GM12873 (cell line): Measurements from ENCODE around the gene SRR.

Experiments used
- CTCF ChIP-seq: IDR thresholded peaks from 2 replicates; pipeline ENCODE4 v1.5.1; 2012; ENCODE audit warnings: low read depth, mild to moderate bottlenecking, moderate library complexity, low read length, control low read depth; ENCODE audit not compliant: insufficient read depth; ENCODE audit errors: missing control alignments

The SRR gene

DNA sequence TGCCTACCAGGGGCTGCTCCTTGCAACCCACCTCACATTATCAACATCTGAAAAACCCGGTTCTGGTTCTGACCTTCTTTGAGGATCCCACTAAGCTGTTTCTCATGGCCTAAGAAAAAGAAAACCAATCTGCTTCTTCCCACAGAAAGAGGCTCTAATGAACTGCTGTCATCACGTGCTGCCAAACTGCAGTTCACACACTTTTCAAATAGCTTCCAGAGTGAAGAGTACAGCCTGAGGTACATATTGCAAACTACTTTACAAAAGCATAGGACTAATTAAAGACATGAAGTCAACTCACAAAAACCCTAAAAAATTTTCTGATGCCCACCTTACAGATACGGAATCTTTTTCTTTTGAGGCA, 36.9 kb upstream of the SRR start:
- TF ChIP-seq CTCF = no peak

DNA sequence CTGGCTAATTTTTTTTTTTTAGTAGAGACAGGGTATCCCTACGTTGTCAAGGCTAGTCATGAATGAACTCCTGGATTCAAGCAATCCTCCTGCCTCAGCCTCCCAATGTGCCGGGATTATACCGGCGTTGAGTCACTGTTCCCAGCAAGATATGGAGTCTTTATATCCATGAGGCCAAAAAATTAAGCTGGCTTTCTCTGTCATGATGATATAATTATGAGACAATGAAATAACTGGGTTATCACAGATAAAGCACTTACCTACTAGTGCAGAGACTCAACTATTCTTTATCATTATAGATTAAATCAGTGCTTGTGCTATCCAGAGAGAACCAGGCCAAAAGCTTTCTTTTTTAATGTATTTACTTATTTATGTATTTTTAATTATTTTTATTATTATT, 36.4 kb upstream of the SRR start:
- TF ChIP-seq CTCF = no peak

DNA sequence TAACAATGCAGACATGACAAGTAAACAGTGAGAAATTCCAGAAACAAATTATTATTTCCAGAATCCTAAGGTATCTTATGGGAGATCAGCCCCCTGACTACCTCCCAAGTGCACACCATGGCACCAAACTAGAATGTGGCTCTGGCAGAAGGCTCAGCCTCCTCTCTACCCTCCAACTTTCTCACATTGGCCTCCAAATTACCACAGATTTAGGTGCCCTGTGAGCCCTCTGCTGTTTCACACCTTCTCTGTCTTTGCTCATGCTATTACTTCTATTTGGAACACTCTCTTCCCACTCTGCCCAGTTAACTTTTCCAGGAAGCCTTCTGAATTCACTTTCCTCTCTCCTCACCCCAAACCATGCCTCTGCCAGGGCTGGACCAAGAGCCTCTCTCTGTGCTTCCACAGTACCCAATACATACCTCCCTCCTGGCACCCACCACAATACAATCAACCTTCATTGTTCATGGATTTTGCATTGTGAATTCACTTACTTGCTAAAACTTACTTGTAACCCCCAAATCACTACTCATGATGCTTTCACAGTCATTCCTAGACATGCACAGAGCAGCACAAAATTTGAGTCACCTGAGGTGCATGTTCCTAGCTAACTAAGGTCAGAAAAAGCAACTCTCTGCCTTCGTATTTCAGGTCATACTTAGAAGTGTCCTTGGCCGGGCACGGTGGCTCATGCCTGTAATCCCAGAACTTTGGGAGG, 31.6 kb upstream of the SRR start:
- TF ChIP-seq CTCF = no peak

- TF ChIP-seq CTCF = no peak
These were observed 29.3 kb upstream of the SRR start for GRCh38 chr17:2274414-2274813.

DNA sequence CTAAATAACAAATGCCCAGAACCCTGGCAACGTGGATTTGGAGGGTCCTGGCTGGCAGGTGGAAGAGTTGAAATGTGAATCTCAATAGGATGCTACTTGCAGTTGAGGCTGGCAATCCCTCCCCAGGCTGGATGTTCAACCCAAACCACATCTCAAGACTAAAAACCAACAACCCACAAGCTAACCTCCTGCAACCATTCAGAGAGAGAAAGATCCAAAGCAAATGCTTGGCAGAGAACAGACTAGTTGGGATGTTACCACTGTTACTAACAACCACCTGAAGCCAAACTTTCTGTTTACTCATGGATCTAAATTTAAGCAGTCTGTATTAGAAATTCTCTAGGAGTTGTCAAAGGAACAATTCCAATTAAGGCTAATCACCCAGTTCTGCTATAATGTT, 28.0 kb upstream of the SRR start:
- TF ChIP-seq CTCF = no peak

DNA sequence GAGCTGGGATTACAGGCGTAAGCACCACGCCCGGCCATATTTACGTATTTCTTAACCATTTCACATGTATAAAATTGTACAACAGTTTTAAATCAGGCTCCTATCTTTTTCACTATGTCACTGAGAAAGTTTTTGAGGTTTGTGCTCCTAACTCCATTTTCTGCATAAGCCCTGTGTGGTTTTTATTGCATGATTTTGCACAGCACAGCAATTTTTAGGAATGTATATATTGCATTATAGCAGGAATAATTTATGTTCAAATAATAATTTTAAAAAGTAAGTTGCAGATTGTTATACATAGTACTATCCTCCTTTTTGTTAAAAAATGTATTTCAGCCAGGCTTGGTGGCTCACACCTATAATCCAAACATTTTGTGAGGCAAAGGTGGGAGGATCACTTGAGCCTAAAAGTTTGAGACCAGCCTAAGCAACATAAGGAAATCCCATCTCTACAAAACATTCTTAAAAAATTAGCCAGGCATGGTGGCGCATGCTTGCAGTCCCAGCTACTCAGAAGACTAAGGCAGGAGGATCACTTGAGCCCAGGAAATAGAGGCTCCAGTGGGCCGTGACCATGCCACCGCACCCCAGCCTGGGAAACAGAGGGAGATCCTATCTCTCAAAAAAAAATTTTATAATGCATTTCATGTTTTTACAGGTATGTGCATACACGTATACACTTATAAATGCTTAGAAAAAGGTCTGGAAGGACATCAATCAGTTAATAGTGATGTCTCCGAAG, 26.1 kb upstream of the SRR start:
- no peak for TF ChIP-seq CTCF

DNA sequence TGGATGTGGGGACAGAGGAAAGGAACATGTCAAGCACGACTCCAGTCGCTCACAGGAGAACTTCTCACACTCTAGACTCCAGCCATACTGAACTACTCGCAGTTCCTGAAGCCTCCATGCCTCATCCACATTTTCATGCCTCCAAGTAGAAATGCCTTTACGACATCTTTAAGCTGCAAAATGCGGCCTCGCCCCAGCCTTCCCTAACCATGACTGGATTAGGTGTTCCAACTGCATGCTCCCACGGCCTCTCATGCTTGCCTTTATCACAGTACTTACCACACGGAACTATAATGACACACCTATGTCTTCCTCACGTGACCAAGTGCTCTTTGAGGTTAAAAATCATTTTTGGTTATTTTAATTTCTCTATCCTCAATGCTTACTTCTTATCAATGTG, 24.0 kb upstream of the SRR start:
- no peak for TF ChIP-seq CTCF
